Lung (tissue), 12 donors: ENCODE measurements around the gene MAGEF1. TPM values are rescaled to one million over a fixed set of nuclear protein-coding genes. Genes with fewer than 3 reads are reported as not detected.

ENCODE experiments used
- ATAC-seq: fragments of 200-7000 bp; cut with Tn5 transposase; one replicate; pipeline ENCODE4 v1.9.1; 2020; ENCODE audit warnings: moderate number of reproducible peaks; ENCODE audit not compliant: insufficient read depth, low FRiP score
- DNase-seq, 3 donors: peaks; one replicate each; pipeline ENCODE4 v3.0.0-alpha.2; 2013 to 2017
- H3K27ac ChIP-seq, 2 donors: one replicate each; pipeline ENCODE4 v1.5.1; 2013; ENCODE audit warnings: mild to moderate bottlenecking in 2 of 2, moderate library complexity in 2 of 2, control low read depth in 1 of 2, inconsistent platforms in 1 of 2, low read depth in 1 of 2, low read length in 1 of 2
- H3K27me3 ChIP-seq, 3 donors: one replicate each; pipeline ENCODE4 v1.5.1; 2013; ENCODE audit warnings: low read length in 2 of 3; ENCODE audit not compliant: control insufficient read depth in 3 of 3, insufficient read depth in 3 of 3
- H3K36me3 ChIP-seq, 4 donors: one replicate each; pipeline ENCODE4 v1.5.1; 2013; ENCODE audit warnings: low read length in 4 of 4, mild to moderate bottlenecking in 1 of 4, moderate library complexity in 1 of 4; ENCODE audit not compliant: control insufficient read depth in 4 of 4, insufficient read depth in 4 of 4
- H3K4me1 ChIP-seq, 5 donors: one replicate each; pipeline ENCODE4 v1.5.1; 2013; ENCODE audit warnings: low read length in 5 of 5, mild to moderate bottlenecking in 2 of 5, moderate library complexity in 1 of 5; ENCODE audit not compliant: control insufficient read depth in 5 of 5, insufficient read depth in 5 of 5
- H3K4me3 ChIP-seq: one replicate; pipeline ENCODE4 v1.5.1; 2013; ENCODE audit warnings: mild to moderate bottlenecking, control low read depth, moderate library complexity
- H3K9ac ChIP-seq, 2 donors: one replicate each; pipeline ENCODE4 v1.5.1; 2013; ENCODE audit warnings: low read length in 2 of 2, control low read depth in 1 of 2; ENCODE audit not compliant: insufficient read depth in 1 of 2
- H3K9me3 ChIP-seq, 4 donors: one replicate each; pipeline ENCODE4 v1.5.1; 2013; ENCODE audit warnings: low read length in 3 of 4, mild to moderate bottlenecking in 1 of 4, moderate library complexity in 1 of 4; ENCODE audit not compliant: control insufficient read depth in 4 of 4, insufficient read depth in 3 of 4
- CTCF ChIP-seq: IDR thresholded peaks from 2 replicates; pipeline ENCODE4 v1.5.1; 2012; ENCODE audit warnings: mild to moderate bottlenecking; ENCODE audit errors: control extremely low read depth, extremely low read depth
- WGBS, 2 donors: extraction: QIAGEN DNeasy Blood & Tissue Kit; methylation state at CpG; one replicate each; pipeline ENCODE4 v1.1.7; 2013; 5-methylcytosine and 5-hydroxymethylcytosine counted together
- polyA plus RNA-seq, 2 donors: library from polyadenylated mRNA; stranded (reverse); fragments of 200-250 nt; gene quantifications; one replicate each; pipeline ENCODE4 v1.2.1, GENCODE V29; 2013
- total RNA-seq, 2 donors: library from RNA; depleted of rRNA in 1 of 2; stranded (reverse); fragments of >200 nt in 1 of 2; gene quantifications; one replicate each; pipeline ENCODE4 v1.2.1, GENCODE V29; 2014 to 2021
- donor health status: control.
- donor health status: control.
- donor health status: Bipolar disorder and iron deficiency.
- donor health status: healthy.
- donor health status: DM: yes; HTN: yes; CAD: no.

The MAGEF1 gene
- total and polyA plus RNA-seq, 4 donors = 30.1 to 36.1 (median 33.1) TPM

- whole genome bisulfite sequencing, 2 donors = 86 to 91% methylated on average over 4 of the region's 4 CpGs
- no peak overlapping the region for H3K9ac ChIP-seq
- H3K9me3 ChIP-seq = no peaks in the 10 kb centered on the region
- DNase-seq = no peak
- peaks cover 0 to 65% (median 29%) of the 10 kb centered on the region in 5 donors for H3K4me1 ChIP-seq
- H3K4me3 ChIP-seq = no peak overlapping the region
- H3K27ac ChIP-seq = no peak overlapping the region
- TF ChIP-seq CTCF = no peak
- H3K36me3 ChIP-seq = no peaks in the 10 kb centered on the region
- no peaks in the 10 kb centered on the region for H3K27me3 ChIP-seq
- ATAC-seq = no peak
Observed at GRCh38 chr3:184694133-184694665, 17.7 kb downstream of the MAGEF1 start.

- TF ChIP-seq CTCF = no peak
- Histone ChIP-seq H3K4me3 (no peak overlapping the region), H3K27ac (no peak overlapping the region), H3K9ac (peak overlapping the region in 1 of 2 donors; percentile 56), H3K36me3 (no peaks in the 10 kb centered on the region), H3K9me3 (no peaks in the 10 kb centered on the region), H3K4me1 (peaks cover 0 to 74% (median 29%) of the 10 kb centered on the region in 5 donors), H3K27me3 (no peaks in the 10 kb centered on the region)
- no peak for ATAC-seq
- 74 to 78% methylated on average over 16 of the region's 16 CpGs for WGBS, 2 donors
- DNase-seq = peak; percentile 86 to 88 (median 88)
Observed at GRCh38 chr3:184693011-184693975, 18.6 kb downstream of the MAGEF1 start.

- H3K4me1 ChIP-seq = peaks cover 0 to 83% (median 33%) of the 10 kb centered on the region in 5 donors
- no peak overlapping the region for H3K4me3 ChIP-seq
- no peaks in the 10 kb centered on the region for H3K27me3 ChIP-seq
- H3K9ac ChIP-seq = no peak overlapping the region
- peak overlapping the region in 1 of 2 donors; percentile 37 for H3K27ac ChIP-seq
- WGBS, 2 donors = 56 to 60% methylated on average over 22 to 23 of the region's 23 CpGs
- peak; percentile 83 to 95 (median 93) for DNase-seq
- no peak for TF ChIP-seq CTCF
- no peaks in the 10 kb centered on the region for H3K36me3 ChIP-seq
- no peaks in the 10 kb centered on the region for H3K9me3 ChIP-seq
- no peak for ATAC-seq
Observed at GRCh38 chr3:184691397-184692231, 20.2 kb downstream of the MAGEF1 start.
